Central memory CD4-positive, alpha-beta T cell (primary cell): ENCODE results near the gene CDH23.

ENCODE experiments used
- DNase-seq: peaks from one replicate; pipeline ENCODE4 v3.0.0; 2022

Gene CDH23

DNA sequence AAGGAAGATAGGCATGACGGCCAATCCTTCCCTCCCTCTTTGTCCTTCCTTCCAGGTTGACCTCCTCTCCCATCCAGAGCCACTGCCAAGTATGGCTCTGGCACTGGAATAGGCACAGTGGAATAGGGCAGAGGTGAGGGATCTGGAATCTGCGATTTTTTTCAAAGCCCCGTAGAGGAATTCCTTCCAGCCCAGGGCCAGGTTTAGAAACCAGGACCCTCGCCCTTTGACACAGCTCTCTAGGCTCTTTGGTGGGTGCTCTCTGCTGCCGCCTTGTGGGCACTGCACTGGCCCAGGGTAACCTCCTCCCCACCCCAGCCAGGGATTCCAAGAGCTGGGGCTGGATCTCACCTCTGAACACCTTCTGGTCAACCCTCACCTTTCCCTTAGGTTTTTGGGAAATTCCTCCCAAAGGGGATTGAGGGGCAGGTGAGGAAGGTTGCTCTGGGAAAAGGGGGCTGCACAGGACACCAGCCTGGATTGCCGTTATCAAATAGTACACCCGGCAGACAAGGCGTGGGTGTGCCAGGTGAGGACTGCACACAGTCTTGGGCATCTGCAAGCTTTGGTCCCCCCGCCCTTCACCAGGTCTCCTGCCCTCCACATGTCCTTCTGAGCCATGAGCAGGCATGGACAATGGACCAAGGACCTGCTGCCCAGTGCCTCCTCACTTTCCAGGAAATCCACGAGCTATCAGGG is 300.1 kb downstream of the CDH23 start:
- peak; percentile 59 for DNase-seq

- DNase-seq = peak; percentile 10
Observed at GRCh38 chr10:71697938-71698709, 301.4 kb downstream of the CDH23 start.

GRCh38 chr10:71698737-71699136 is 302.0 kb downstream of the CDH23 start:
- DNase-seq = no peak

- DNase-seq = no peak
Observed at GRCh38 chr10:71700731-71701368, 304.1 kb downstream of the CDH23 start.

GRCh38 chr10:71701496-71702132 is 304.9 kb downstream of the CDH23 start:
- DNase-seq = no peak

DNA sequence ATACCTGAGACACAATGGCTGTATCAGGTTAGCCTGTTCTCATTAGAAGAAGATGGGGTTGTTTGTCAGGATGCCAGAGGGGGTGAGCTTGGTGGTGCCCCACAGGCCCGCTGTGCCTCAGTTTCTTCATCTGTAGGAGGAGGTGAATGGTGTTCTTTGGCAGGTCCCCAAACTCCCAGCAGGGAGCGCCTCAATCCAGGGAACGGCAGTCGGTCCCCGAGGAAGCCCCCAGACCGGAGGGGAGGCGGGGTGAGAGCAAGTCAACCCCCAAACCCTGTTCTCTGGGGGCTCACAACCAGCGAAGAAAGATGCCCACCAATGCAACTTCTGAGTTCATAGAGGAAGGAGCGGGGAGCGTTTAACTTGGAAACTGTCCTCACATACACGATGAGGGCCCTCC is 306.9 kb downstream of the CDH23 start:
- no peak for DNase-seq

GRCh38 chr10:71704816-71705215 is 308.1 kb downstream of the CDH23 start:
- DNase-seq = no peak

- DNase-seq = no peak
Observed at GRCh38 chr10:71705582-71705981, 308.9 kb downstream of the CDH23 start.

DNA sequence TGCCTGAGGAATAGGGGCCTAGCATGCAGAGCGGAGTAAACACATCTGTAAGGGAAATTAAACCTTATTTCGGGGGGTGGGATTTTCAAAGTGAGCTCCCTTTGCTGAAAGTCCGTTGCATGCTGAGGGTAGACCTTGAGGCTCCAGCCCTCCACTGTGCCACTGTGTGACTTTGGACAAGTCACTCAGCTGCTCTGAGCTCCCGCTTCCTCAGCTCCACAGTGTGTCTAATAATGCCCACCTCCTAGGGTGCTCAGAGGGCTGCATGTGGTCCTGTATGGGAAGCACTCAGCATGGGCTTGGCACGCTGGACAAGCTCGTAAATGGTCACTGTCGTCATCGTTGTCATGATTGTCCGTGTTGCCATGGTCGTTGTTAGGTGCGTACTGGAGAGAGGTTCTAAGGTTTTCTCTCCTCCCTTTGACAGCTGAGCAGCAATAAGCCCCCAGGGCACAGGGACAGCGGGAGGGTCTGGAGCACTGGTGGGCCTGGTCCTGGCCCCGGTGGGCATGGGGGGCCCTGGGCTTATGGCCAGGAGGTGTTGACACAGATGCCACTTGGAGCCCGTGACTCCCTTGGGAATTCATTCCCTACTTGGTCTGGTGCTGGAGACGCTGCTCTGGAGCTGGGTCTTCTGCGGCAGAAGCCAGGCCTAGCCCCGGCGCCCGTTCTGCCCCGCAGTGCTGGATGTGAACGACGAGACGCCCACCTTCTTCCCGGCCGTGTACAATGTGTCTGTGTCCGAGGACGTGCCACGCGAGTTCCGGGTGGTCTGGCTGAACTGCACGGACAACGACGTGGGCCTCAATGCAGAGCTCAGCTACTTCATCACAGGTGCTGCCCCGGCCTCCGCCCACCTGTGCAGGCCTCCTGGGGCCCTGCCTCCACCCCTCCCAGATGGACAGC is 309.7 kb downstream of the CDH23 start:
- DNase-seq = no peak

- DNase-seq = no peak
Observed at GRCh38 chr10:71707240-71707789, 310.6 kb downstream of the CDH23 start.

GRCh38 chr10:71708301-71708703 is 311.6 kb downstream of the CDH23 start:
- DNase-seq = peak; percentile 50

DNA sequence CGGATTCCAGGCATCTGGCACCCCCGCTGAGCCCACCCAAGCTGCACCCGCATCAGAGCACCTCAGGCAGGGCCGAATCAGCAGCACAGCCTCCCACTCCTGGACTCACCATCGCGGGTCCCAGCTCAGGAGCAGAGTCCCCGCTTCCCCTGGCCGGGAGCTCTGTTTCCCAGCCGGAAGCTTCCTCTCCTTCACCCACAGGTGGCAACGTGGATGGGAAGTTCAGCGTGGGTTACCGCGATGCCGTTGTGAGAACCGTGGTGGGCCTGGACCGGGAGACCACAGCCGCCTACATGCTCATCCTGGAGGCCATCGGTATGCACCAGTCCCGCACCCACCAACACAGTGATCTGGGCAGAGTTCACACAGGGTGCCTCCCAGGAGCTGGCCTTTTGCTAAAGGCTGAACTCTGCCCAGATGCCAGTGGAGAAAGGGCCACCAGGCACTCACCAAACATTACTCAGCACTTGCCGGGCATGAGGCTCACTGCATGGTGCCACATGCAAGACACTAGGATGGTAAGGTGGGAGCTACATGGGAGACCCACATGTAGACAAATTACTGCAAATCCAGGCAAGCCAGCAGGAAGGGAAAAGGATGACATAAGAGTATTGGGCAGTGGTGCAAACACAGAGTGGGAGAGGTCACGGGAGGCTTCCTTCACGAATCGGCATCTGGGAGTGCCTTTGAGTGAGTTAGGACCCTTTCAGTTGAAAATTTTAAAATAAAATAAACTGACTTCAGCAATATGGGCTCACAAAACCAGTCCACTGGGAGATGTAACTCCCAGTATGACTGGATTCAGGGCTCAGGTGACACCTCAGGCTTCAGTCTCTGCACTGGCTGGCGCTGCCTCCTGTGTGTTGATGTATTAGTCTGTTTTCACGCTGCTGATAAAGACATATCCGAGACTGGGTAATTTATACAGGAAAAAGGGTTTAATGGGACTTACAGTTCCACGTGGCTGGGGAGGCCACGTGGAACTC is 312.5 kb downstream of the CDH23 start:
- no peak for DNase-seq

- DNase-seq = no peak
Observed at GRCh38 chr10:71710519-71710918, 313.8 kb downstream of the CDH23 start.

DNA sequence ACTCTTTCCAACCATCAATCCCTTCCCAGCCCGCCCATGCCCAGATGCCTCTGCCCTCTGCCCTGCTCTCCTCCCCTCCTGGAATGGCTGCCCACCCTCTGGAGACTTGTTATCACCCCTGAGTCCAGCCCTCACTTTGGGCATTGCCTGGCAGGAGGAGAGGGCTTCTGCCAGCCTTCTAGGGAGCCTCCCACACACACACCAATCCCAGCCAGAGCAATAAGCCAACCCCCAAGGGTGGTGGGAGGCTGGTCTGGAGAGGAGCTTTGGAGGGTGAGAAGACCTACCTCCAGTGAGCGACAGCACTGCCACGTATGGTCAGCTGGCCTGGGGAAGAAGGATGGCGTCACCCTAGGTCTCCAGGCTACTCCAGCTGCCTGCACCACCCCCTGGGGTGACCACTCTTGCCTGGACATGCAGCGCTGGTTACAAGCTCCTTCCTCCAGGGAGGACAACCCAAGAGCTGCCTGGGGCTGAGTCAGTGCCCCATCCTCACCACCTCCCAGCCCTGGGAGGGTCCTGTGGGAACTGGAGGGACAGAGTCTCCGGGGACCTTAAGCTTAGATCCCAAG is 314.4 kb downstream of the CDH23 start:
- DNase-seq = no peak

- DNase-seq = no peak
Observed at GRCh38 chr10:71712170-71712569, 315.4 kb downstream of the CDH23 start.

- DNase-seq = no peak
Observed at GRCh38 chr10:71712572-71713134, 315.9 kb downstream of the CDH23 start.

GRCh38 chr10:71713135-71714030 is 316.7 kb downstream of the CDH23 start:
- DNase-seq = peak; percentile 53

DNA sequence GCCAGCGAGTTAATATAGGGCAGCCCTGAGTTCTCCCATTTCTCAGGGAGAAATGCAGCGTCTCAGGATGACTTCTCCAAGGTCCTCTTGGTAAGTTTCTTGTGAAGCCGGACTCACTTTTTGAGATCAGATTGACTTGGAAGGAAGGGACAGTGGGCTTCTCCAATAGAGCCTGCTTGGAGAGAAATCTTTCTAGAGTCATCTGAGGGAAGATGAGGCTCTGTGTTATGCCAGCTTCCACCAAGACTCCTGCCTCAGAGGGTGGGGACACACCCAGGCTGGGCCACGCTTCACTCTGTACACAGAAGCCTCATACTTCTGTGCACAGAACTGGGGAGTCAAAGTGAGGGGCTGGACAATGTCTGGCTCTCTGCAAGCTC is 317.3 kb downstream of the CDH23 start:
- DNase-seq = no peak

DNA sequence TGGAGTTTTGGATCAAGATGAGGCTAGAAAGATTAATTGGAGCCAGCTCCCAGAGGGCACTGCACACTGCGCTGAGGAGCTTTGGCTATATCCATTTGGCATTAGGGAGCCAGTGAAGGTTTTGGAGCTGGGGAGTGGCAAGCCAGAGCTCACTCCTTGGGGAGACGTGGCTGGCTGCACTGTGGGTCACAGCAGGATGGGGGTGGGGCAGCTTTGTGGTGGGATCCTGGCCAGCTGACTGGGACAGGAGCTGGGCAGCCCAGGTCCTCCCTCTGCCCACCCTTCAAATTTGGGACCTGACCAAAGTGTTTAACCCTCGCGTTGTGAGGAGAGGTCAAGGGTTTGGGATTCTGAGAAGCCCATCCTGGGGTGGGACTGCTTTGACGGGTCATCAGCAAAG is 317.9 kb downstream of the CDH23 start:
- no peak for DNase-seq
